Body of pancreas (tissue), 4 donors: Measurements from ENCODE around the gene SMARCD3.

ENCODE experiments used
- CTCF ChIP-seq, 7 experiments: fragments of 450-650 bp in 4 of 7; fragments of 200-600 bp in 3 of 7; sonication (generic) in 3 of 7; IDR thresholded peaks; one replicate each; pipeline ENCODE4 v1.5.1; 2016 to 2019; ENCODE audit warnings: antibody characterized with exemption in 7 of 7
- POLR2A ChIP-seq, 3 donors: fragments of 450-650 bp; IDR thresholded peaks; one replicate each; pipeline ENCODE4 v1.6.1; 2016; ENCODE audit warnings: antibody characterized with exemption in 3 of 3, mild to moderate bottlenecking in 2 of 3

GRCh38 chr7:151238924-151239836 lies 9.3 kb downstream of the SMARCD3 start:
- TF ChIP-seq POLR2A (IDR thresholded peaks at IDR 0.05) (no peak), CTCF (IDR thresholded peaks at IDR 0.05) (no peak)
